GM12874 (cell line): ENCODE measurements around the gene EHD4.

Experiments
- CTCF ChIP-seq: IDR thresholded peaks from 2 replicates; pipeline ENCODE4 v1.5.1; 2011; ENCODE audit warnings: low read depth, mild to moderate bottlenecking, control low read depth, low read length, moderate library complexity; ENCODE audit not compliant: insufficient read depth

EHD4 gene

GRCh38 chr15:41866263-41866703 is 106.1 kb downstream of the EHD4 start:
- no peak for TF ChIP-seq CTCF

GRCh38 chr15:41865490-41866055 is 106.8 kb downstream of the EHD4 start:
- TF ChIP-seq CTCF, result no peak

GRCh38 chr15:41862515-41863116 is 109.7 kb downstream of the EHD4 start:
- TF ChIP-seq CTCF, result no peak

- no peak for TF ChIP-seq CTCF
Observed at GRCh38 chr15:41861736-41862356, 110.5 kb downstream of the EHD4 start.

- no peak for TF ChIP-seq CTCF
Observed at GRCh38 chr15:41860049-41860828, 112.1 kb downstream of the EHD4 start.

- TF ChIP-seq CTCF, result no peak
Observed at GRCh38 chr15:41858756-41859155, 113.6 kb downstream of the EHD4 start.

GRCh38 chr15:41857316-41857715 is 115.0 kb downstream of the EHD4 start:
- no peak for TF ChIP-seq CTCF
